Thymus (tissue), 11 donors: Measurements from ENCODE around the gene SLC7A6. TPM values are rescaled to one million over a fixed set of nuclear protein-coding genes. Genes with fewer than 3 reads are reported as not detected.
A peak's percentile ranks its signal among the peaks of the same experiment; 100 is the strongest.

Experiments used
- DNase-seq, 9 donors: peaks; one replicate each; pipeline ENCODE4 v3.0.0-alpha.2; 2013; ENCODE audit warnings: low spot score in 9 of 9, low read depth in 6 of 9, missing footprints in 1 of 9
- H3K27ac ChIP-seq, 2 donors: one replicate each; pipeline ENCODE4 v1.5.1; 2013; ENCODE audit warnings: control low read depth in 1 of 2, low read depth in 1 of 2, low read length in 1 of 2, mild to moderate bottlenecking in 1 of 2, moderate library complexity in 1 of 2
- H3K27me3 ChIP-seq, 2 donors: one replicate each; pipeline ENCODE4 v1.5.1; 2013; ENCODE audit warnings: low read length in 1 of 2; ENCODE audit not compliant: control insufficient read depth in 2 of 2, insufficient read depth in 1 of 2
- H3K36me3 ChIP-seq, 2 donors: one replicate each; pipeline ENCODE4 v1.5.1; 2013; ENCODE audit warnings: low read length in 1 of 2, mild to moderate bottlenecking in 1 of 2, moderate library complexity in 1 of 2; ENCODE audit not compliant: control insufficient read depth in 2 of 2, insufficient read depth in 2 of 2
- H3K4me1 ChIP-seq, 2 donors: one replicate each; pipeline ENCODE4 v1.5.1; 2013; ENCODE audit warnings: low read length in 2 of 2; ENCODE audit not compliant: control insufficient read depth in 2 of 2, insufficient read depth in 2 of 2
- H3K4me3 ChIP-seq, 2 donors: one replicate each; pipeline ENCODE4 v1.5.1; 2013; ENCODE audit warnings: low read length in 2 of 2, control low read depth in 1 of 2, mild to moderate bottlenecking in 1 of 2
- H3K9me3 ChIP-seq, 2 donors: one replicate each; pipeline ENCODE4 v1.5.1; 2013; ENCODE audit warnings: low read length in 1 of 2, mild to moderate bottlenecking in 1 of 2; ENCODE audit not compliant: control insufficient read depth in 2 of 2, insufficient read depth in 1 of 2
- WGBS: extraction: QIAGEN DNeasy Blood & Tissue Kit; methylation state at CpG from one replicate; pipeline ENCODE4 v1.1.7; 2013; 5-methylcytosine and 5-hydroxymethylcytosine counted together
- polyA plus RNA-seq: library from polyadenylated mRNA; stranded (reverse); fragments of 200-250 nt; gene quantifications from one replicate; pipeline ENCODE4 v1.2.3, GENCODE V29; 2013
- total RNA-seq: library from RNA; stranded (reverse); fragments of 120-200 nt; gene quantifications from one replicate; pipeline ENCODE4 v1.2.4, GENCODE V29; 2013
- donor health status: healthy.

Gene SLC7A6
- total and polyA plus RNA-seq, 2 donors = 42.3 to 47.3 TPM

DNA sequence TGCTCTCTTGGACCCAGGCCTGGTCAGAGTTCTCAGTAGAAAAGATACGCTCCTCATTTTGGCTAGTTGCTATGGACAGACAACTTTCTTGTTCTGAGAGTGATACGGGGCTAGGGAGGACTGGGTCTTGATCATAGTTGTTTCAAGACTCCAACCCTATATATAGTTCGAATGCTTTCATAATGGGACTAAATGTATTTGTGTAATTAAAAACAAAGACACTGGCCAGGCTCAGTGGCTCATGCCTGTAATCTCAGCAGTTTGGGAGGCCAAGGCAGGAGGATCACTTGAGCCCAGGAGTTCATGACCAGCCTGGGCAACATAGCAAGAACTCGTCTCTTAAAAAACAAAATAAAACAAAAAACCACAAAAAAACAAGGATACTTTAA, 17.7 kb downstream of the SLC7A6 start:
- H3K4me1 ChIP-seq = peaks cover 75 to 94% of the 10 kb centered on the region in 2 donors
- H3K27me3 ChIP-seq = no peaks in the 10 kb centered on the region
- H3K27ac ChIP-seq = peak overlapping the region; percentile 86 to 88
- H3K4me3 ChIP-seq = no peak overlapping the region
- no peaks in the 10 kb centered on the region for H3K9me3 ChIP-seq
- H3K36me3 ChIP-seq = peaks cover 25 to 60% of the 10 kb centered on the region in 2 donors
- 94% methylated on average over 4 of the region's 4 CpGs for WGBS
- no peak for DNase-seq

- Histone ChIP-seq H3K27me3 (no peaks in the 10 kb centered on the region), H3K4me3 (no peak overlapping the region), H3K36me3 (peaks cover 36 to 62% of the 10 kb centered on the region in 2 donors), H3K9me3 (no peaks in the 10 kb centered on the region), H3K4me1 (peaks cover 84 to 95% of the 10 kb centered on the region in 2 donors), H3K27ac (peak overlapping the region; percentile 81 to 86)
- DNase-seq = no peak
- WGBS = 69% methylated on average over 5 of the region's 5 CpGs
Measured at GRCh38 chr16:68283346-68283745, 19.0 kb downstream of the SLC7A6 start.

DNA sequence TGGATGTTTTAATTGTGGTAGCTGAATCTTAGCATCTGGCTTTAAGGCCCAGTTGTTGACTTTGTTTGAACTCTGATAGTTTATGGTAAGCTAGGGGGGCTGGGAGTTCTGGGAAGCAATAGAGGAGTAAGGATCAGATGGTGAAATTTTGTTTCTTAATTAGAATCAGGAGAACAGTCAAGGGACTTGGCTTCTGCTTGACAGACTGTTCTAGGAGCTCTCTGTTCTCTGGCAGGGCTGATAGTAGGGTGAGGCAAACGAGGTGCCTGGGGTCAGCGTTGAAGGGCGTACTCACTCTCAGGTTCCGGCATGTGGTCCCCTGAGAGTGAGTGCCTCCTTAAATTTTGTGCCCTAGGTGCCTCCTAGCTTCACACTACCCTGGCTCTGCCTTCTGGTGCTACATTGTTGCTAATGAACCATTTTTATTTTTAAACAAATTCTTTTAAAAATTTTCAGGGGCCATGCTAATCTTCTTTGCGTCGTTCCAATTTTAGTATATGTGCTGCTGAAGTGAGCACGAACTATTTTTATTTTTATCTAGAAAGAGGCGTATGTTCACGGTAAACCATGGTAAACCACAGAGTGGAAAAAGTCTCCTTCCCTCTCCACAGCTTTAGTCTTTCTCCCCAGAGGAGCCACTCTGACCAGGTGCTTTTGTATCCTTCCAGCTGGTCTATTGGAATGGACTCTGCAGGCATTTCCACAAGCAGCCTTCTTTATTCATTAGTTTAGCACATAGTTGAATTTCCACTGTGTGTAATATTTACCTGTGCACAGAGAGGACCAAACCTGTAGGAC, 19.7 kb downstream of the SLC7A6 start:
- Histone ChIP-seq H3K27me3 (no peaks in the 10 kb centered on the region), H3K4me1 (peaks cover 88 to 100% of the 10 kb centered on the region in 2 donors), H3K36me3 (peaks cover 39 to 64% of the 10 kb centered on the region in 2 donors), H3K9me3 (no peaks in the 10 kb centered on the region), H3K27ac (peak overlapping the region; percentile 86 to 91), H3K4me3 (peak overlapping the region; percentile 15 to 20)
- DNase-seq = peak in 1 of 9 donors; percentile 54
- 33% methylated on average over 9 of the region's 9 CpGs for WGBS

DNA sequence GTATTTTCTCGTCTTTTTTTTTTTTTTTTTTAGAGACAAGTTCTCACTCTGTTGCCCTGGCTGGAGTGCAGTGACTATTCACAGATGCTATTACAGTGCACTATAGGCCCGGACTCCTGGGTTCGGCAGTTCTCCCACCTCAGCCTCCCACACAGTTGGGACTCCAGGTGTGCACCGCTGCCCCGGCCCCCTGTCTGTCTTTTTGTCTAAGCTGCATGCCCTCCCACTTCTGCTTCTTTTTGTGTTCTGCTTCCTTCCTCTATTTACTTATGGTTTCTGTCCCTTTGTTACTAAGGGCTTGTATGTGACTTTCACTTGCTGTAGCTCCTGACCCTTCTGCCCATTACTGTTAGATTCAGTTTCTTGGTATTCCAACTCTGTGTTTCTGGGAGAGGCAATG, 20.5 kb downstream of the SLC7A6 start:
- no peaks in the 10 kb centered on the region for H3K9me3 ChIP-seq
- H3K4me3 ChIP-seq = peak overlapping the region; percentile 20 to 33
- peak overlapping the region; percentile 86 to 91 for H3K27ac ChIP-seq
- peaks cover 34 to 64% of the 10 kb centered on the region in 2 donors for H3K36me3 ChIP-seq
- no peaks in the 10 kb centered on the region for H3K27me3 ChIP-seq
- 8% methylated on average over 5 of the region's 5 CpGs for WGBS
- peaks cover 88 to 100% of the 10 kb centered on the region in 2 donors for H3K4me1 ChIP-seq
- DNase-seq = peak in 2 of 9 donors; percentile 56 to 79

GRCh38 chr16:68285683-68286082, 21.4 kb downstream of the SLC7A6 start:
- Histone ChIP-seq H3K9me3 (peaks cover 0 to 3% of the 10 kb centered on the region in 2 donors), H3K27ac (peak overlapping the region; percentile 86 to 91), H3K4me3 (peak overlapping the region; percentile 33 to 34), H3K4me1 (peaks cover 85 to 100% of the 10 kb centered on the region in 2 donors), H3K27me3 (no peaks in the 10 kb centered on the region), H3K36me3 (peaks cover 36 to 65% of the 10 kb centered on the region in 2 donors)
- WGBS = 78% methylated on average over 3 of the region's 3 CpGs
- no peak for DNase-seq

DNA sequence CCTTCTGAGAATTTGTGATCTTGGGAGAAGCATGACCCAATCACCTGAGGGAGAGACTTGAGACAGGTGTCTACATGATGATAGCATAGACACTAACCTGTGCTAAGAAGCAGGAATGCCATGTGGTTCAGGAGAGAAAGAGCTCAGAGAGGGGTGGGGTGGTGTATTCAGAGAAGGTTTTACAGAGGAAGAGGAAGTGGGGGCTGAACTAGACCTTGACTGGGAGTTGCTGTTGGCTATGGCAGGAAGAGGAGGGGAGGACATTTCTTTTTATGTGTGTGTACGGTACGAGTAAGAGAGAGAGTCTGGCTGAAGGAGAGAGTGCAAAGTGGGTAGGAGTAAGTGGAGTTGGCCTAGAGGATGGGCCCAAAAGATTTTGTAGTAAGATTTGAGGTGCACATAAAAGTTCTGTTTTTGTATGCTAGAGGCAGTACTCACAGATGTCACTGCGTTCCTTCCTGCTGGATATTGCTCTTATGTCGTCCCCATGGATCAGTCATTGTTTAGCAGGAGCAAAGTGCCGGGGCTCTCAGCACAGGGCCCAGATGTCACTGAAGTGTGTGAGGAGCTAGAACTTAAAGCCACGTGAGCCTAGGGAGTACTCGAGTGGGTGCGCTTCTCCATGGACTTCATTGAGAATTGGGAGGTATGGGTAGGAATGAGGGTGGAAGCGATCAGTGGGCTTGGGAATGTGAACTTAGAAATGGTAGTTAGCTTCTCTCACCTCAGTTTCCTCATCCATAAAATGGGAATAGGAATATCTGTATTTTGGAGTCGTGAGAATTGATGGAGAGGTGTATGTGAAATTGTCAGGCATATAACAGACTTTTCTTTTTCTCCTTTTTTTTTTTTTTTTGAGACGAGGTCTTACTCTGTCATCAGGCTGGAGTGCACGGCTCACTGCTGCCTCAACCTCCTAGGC, 22.1 kb downstream of the SLC7A6 start:
- peaks cover 82 to 100% of the 10 kb centered on the region in 2 donors for H3K4me1 ChIP-seq
- H3K36me3 ChIP-seq = peaks cover 37 to 71% of the 10 kb centered on the region in 2 donors
- whole genome bisulfite sequencing = 62% methylated on average over 12 of the region's 12 CpGs
- H3K9me3 ChIP-seq = peaks cover 0 to 4% of the 10 kb centered on the region in 2 donors
- peak overlapping the region; percentile 86 to 95 for H3K27ac ChIP-seq
- peak in 3 of 9 donors; percentile 67 to 89 (median 75) for DNase-seq
- peak overlapping the region; percentile 33 to 34 for H3K4me3 ChIP-seq
- H3K27me3 ChIP-seq = no peaks in the 10 kb centered on the region

- WGBS = 26% methylated on average over 11 of the region's 11 CpGs
- Histone ChIP-seq H3K27me3 (no peaks in the 10 kb centered on the region), H3K9me3 (peaks cover 0 to 4% of the 10 kb centered on the region in 2 donors), H3K4me3 (peak overlapping the region; percentile 12 to 23), H3K27ac (peak overlapping the region; percentile 86 to 95), H3K4me1 (peaks cover 78 to 100% of the 10 kb centered on the region in 2 donors), H3K36me3 (peaks cover 47 to 72% of the 10 kb centered on the region in 2 donors)
- DNase-seq = peak in 3 of 9 donors; percentile 74 to 89 (median 74)
Measured at GRCh38 chr16:68287276-68288251, 23.2 kb downstream of the SLC7A6 start.

DNA sequence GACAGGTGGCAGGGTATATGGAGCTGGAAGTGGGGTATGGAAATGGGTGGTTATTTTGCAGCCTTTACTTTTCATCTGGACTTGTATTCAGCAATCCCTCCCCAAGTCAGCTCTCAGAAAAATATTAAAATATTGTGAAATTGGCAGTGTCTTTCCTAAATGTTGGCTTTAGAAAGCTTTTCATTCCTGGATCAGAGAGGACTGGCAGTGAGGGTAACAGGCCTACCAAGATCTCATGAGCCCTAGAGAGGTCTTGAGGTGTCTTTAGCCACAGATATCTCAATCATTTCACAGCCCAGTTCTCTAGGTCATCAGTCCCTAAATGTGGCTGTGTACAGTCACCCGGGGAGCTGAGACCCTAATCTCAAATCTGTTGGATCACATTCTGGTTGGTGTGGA, 23.9 kb downstream of the SLC7A6 start:
- Histone ChIP-seq H3K4me3 (peak overlapping the region in 1 of 2 donors; percentile 23), H3K27ac (peak overlapping the region; percentile 86 to 95), H3K27me3 (no peaks in the 10 kb centered on the region), H3K4me1 (peaks cover 72 to 93% of the 10 kb centered on the region in 2 donors), H3K9me3 (peaks cover 0 to 4% of the 10 kb centered on the region in 2 donors), H3K36me3 (peaks cover 45 to 72% of the 10 kb centered on the region in 2 donors)
- DNase-seq = no peak
- WGBS = 97% methylated on average over 1 of the region's 1 CpG
